Non-pigmented ciliary epithelial cell (primary cell): ENCODE results near the gene ZNF782.
"Not testable (repeated sequence)": the region's sequence is repeated elsewhere in the genome, so short reads cannot be mapped to it uniquely, and the experiment has no call there.

Experiments
- DNase-seq: peaks from one replicate; pipeline ENCODE4 v3.0.0-alpha.2; 2010; ENCODE audit warnings: low read depth

Gene ZNF782

DNA sequence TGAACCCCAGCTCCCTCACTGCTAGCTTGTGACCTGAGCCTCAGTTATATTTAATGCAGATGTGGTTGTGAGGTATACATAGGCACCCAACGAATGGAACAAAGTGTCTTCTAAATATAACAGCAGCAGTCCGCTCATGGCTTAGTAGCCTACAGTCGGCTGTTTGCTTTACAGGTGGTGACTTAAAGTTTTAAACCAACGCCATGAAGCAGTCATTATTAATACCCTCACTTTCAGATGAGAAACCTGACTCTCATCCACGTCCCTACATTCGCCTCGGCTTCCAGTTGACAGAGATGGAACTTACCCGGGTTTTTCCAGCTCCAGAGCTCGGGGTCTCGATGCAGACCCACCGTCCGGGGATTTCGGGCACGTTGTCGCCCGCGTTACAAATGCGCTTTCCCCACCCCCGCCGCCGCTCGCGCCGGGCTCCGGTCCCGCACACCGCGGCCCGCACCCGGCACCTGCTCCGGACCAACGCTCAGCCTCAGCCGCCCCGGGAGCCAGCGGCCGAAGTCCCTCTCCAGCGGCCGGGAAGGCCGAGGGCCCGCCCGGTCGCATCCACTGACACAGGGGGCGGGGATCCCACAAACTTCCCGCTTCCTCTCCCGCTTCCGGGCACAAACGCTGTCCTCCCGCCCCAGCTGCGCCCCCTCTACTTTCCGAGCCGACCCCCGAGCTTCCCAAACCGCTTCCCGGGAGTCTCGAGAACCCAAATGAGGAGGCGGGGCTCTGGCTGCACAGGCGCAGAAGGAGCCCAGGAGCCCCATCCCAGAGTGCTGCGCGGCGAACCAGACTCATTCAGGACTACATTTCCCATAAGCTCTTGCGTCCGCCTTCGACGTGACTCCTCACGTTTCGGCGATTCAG, at the start of gene ZNF782:
Gene ZNF782, minus strand, starts transcription at position 734 of the 870 bp plus-strand sequence. CDS start 2,553 bp downstream, outside the sequence.
- peak; percentile 72 for DNase-seq

DNA sequence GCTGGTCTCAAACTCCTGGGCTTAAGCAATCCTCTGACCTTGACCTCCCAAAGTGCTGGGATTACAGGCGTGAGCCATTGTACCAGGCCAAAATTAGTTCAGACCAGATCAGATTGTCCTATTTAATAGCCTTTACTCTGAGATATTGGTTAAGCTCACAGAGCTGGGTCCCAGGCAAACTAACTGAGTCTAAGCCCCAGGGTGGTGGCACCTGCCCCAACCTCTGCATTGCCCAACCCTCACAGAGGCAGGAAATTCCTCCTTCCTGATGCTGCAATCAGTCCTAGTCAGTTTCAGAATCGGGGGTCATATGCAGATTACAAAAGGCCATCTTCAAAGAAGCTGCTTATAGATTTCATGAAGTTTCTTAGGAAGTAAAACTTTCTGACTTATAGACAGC, 45.7 kb upstream of the ZNF782 start:
- DNase-seq = not testable (repeated sequence)

DNA sequence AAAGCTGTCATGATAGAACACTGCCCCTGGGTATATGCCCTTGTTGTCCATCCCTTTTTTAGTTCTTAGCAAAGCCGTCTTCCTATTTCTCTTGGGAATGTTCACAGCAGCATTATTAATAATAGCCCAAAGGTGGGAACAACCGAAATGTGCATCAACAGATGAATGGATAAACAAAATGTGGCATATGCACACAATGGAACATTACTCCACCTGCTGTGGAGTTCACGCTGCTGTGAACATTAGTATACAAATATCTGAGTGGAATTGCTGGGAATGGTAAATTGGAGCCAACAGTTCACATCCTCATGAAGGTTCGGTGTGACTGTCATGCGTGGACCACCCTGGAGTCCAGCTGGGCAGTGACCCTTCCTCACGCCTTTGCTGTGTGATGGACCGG, 37.8 kb upstream of the ZNF782 start:
- no peak for DNase-seq

DNA sequence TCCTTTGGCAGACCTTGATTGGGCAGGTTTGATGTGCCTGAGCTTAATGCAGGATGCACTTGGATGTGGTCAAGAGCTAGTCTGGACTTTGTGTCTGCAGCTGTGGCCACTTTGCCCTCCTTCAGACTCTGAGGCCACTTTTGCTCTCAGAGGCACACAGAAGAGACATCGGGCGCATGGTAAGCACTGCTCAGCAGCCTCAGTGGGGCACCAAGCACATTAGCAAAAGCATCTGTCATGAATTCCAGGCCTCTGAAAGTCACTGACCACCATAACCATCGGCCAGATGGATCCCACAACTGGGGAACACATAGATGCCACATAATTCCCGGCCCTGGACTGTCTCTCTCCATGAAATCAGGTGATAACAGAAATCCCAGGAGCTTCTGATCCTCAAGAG, 34.3 kb upstream of the ZNF782 start:
- DNase-seq = no peak

DNA sequence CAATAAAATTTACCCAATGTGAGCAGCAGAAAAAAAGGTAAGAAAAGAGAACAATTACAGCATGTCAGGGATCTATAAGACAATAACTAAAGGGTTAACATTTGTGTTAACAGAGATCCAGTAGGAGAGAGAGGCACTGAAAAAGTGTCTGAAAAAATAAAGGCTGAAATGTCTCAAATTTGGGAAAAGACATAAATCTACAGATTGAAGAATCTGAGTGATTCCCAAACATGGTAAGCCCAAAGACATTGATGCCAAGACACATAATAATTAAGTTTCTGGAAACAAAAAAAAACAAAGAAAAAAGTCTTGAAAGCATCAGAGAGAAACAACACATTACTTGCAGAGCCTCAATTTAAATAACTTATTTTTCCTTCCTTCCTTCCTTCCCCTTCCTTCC, 31.1 kb upstream of the ZNF782 start:
- DNase-seq = no peak

DNA sequence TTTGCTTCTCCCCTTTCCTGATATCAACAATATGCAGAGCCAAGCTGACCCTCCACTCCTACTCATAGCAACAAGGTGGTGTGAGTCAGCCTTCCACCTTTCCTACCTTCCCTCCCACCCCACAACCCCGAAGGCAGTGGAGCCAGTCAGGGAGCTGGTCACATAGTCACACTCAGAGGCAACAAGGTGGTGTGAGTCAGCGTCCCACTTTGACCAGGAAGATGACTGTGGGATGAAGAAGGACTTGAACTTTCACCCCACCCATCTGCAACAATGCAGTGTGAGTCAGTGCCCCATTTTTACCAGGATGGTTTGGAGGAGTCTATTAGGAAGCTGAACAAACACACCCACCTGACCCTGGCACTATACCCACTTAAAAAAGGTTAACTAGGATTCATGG, 30.1 kb upstream of the ZNF782 start:
- no peak for DNase-seq

DNA sequence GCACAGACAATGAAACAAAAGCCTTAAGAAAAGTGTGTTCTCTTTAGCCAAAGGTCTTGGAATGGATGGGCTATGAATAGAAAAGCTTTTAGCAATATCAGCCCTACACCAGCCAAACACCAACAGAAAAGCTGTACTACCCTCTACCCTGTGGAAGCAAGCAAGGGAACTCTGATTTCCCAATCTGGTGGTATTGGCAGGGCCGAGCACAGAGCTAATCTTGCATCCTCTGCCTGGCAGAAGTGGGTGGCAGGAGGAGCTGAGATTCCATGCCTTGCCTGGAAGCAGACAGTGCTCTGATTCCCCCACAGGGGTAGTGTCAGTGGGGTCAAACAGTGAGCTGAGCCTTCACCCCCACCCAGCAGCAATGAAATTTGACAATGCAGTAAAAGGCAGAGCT, 29.6 kb upstream of the ZNF782 start:
- DNase-seq = no peak

DNA sequence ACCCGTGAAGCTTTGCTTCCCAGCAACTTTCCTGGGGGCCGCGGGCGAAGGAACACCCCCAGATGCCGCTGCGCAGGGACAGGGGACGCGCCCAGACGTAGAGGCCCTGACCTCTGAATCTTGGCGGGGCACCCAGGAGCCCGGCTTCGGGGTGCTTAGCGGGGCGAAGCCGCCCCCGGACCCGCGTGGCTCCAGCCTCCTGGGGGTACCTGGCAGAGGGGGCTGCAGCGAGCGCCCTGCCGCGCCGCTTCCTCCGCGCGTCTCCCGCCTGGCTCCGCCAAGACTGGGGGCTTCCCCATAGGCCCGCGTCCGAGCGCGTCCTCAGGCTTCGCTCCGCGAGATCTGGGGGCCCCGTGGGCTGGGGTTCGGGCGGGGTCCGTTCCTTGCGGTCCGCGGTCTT, 23.0 kb upstream of the ZNF782 start:
- DNase-seq = no peak

DNA sequence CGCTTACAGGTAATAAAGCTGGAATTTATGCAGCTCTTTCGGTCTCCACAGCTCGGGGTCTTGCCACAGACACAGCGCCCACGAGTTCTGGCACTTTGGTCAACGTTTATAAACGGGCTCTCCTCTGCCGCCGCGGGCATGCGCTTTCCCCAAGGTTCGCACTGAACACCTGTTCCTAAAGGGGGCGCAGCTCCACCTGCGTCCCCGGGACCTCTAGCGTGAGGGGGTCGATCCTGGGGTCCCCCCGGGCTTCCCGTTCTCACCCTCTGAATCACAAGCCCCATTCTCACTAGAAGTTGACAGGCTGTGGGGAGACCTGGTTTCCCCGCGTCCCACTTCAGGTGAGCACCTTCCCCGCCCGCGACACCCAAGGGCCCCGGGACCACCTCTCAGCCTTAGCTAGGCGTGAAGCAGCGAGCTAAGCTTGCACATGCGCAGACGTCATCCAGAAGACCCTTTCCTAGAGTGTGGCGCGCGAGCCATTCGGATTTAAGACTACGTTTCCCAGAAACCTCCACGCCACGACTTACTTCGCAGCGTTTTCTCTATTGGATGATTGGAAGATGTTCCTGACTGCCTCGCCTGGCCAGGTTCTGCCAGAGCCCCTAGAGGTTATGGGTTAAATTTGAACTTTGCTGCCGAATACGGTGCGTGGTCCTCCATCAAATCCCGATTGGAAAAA, 21.3 kb upstream of the ZNF782 start:
- DNase-seq = no peak

DNA sequence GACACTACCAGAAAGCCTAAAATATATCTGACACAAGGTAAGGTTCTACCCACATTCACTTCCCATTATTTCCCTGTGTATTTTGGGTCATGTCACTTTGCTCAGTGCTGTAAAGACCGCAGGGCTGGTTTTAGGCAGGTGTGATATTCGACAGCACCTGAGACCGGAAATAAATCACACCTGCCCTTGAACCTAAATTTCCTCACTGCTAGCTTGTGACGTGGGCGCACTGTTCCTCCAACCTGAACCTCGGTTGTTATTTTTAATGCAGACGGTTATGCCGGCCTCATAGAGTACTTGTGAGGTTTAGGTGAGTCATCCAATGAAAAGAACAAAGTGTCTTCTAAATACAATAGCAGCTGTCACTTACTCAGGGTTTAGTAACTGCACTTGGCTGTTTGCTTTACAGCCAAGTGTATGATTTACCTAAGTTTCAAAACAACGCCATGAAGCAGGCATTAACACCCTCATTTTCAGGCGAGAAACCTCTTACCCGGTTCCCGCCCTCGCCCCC, 20.7 kb upstream of the ZNF782 start:
- DNase-seq = no peak

DNA sequence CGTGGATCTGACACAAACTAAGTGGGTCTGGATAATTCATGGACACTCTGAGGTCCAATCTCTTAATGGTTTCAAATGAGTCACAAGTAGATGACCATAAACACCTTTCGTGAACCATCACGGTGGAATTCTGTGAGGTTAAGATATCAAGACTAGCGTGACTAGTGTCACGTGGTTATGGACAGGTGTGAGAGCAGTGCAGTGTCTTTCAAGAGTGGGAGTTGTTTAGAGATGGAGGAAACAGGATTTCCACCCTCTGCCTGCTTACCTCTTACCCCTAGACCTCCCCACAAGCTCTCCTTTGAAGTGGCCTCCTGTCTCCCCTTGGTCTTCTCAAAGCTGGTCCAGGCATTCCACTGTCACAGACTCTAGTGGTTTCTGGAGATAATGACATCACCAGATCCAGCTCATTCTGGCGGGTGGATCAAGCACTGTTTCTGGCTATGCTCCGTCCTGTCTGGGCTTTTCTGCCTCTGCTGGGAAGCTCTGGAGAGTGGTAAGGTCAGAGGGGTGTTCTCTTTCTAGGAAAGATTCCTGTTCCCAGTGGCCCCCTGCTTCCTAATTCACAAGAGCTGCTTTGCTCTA, 20.0 kb upstream of the ZNF782 start:
- no peak for DNase-seq

DNA sequence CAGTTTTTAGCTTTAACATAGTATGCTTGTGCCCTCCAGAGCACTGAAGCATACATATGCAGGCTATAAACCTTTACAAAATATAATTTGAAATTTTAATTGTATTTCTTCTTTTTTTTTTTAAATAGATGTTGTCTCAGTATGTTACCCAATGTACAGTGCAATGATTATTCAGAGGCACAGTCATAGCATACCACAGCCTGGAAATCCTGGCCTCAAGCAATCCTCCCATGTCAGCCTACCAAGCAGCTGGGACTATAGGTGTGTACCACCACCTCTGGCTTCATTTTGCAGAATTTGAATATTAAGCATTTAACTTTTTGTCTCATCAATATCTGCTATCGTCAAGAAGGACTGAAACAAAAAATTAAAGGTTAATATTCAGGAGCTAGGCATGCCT, 16.9 kb upstream of the ZNF782 start:
- DNase-seq = no peak

DNA sequence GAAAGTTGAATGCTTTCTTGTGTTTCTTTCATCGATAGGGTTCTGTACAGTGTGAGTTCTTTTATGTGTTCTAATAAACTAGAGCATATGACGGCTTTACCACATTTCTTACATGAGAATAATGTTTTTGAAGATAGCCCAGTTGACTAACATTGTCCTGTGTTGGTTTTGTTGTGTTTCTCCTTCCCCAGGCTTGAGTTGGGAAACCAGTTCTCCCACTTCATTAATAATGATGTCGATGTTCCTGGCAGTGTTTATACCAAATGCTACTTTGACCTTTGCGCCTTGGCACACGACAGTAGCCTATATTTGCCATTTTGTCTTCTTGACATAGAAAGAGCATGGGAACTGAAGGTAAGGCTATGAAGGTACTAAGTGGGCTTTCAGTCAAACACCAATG, 14.4 kb upstream of the ZNF782 start:
- no peak for DNase-seq

DNA sequence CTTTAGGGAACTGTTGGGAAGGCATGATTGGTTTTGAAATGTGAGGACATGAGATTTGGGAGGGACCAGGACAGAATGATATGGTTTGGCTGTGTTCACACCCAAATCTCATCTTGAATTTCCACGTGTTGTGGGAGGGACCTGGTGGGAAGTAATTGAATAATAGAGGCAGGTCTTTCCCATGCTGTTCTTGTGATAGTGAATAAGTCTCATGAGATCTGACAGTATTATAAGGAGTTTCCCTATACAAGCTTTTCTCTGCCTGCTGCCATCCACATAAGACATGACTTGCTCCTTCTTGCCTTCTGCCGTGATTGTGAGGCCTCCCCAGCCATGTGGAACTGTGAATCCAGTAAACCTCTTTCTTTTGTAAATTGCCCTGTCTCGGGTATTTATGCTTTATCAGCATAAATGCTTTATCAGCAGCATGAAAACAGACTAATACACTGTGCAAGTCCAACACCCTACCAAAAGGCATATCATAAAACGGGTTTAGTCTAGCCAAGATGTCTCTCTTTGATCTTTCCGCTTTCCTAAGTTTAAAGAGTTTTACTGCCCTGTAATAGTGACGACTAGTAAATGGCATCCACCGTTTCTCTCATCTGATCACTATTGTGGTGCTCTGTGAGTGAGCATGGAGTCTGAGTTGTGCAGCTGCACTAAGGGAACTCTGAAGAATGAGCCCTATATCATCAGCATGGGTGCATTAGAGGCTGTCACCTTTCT, 12.9 kb upstream of the ZNF782 start:
- no peak for DNase-seq

DNA sequence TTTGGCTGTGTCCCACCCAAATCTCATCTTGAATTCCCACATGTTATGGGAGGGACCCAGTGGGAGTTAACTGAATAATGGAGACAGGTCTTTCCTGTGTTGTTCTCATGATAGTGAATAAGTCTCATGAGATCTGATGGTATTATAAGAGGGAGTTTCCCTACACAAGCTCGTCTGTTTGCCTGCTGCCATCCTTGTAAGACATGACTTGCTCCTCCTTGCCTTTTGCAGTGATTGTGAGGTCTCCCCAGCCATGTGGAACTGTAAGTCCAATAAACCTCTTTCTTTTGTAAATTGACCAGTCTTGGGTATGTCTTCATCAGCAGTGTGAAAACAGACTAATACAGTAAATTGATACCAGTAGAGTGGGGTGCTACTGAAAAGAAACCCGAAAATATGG, 10.9 kb upstream of the ZNF782 start:
- not testable (repeated sequence) for DNase-seq

DNA sequence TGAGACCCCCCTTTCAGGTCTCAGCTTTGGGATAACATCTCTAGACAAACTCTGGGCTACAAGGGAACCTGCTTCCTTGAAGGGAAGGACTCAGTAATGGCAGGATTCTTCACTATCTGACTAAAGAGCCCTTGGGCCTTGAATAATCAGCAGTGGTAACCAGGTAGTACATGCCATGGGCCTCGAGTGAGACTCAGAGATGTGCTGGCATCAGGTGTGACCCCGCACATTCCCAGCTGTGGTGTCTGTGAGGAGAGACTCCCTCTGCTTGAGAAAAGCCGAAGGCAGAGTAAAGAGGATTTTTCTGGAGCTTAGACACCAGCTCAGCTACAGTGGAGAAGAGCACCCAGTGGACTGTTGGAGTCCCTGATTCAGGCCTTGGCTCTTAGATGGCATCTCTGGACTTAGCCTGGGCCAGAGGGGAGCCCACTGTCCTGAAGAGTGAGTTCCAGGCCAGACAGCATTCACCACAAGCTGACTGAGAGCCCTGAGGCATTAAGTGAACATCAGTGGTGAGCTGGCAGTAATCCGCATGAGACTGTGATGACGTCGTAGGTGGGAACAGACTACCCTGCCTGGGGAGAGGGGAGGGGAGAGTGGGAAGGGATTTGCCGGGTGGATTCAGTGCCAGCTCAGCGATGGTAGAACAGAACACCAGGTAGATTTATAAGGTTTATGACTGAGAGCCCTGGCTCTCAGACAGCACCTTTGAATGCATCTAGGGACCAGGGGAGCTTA, 5.3 kb upstream of the ZNF782 start:
- DNase-seq = peak; percentile 66

DNA sequence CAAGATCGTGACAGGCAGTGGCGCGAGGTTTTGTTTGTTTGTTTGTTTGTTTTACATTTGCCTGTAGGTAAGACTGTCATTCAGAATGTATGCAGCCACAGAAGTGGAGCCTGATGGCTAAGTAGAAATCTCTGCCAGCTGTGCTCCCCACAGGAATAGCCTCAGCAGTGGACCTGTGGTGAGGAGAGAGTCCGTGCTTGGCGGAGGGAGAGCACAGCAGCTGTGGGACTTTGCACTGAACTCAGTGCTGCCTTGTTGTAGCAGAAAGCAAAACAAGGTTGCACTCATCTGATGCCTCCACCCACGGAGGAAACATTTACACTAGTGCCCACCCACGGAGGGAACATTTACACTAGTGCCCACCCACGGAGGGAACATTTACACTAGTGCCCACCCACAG, 4.4 kb upstream of the ZNF782 start:
- DNase-seq = no peak

DNA sequence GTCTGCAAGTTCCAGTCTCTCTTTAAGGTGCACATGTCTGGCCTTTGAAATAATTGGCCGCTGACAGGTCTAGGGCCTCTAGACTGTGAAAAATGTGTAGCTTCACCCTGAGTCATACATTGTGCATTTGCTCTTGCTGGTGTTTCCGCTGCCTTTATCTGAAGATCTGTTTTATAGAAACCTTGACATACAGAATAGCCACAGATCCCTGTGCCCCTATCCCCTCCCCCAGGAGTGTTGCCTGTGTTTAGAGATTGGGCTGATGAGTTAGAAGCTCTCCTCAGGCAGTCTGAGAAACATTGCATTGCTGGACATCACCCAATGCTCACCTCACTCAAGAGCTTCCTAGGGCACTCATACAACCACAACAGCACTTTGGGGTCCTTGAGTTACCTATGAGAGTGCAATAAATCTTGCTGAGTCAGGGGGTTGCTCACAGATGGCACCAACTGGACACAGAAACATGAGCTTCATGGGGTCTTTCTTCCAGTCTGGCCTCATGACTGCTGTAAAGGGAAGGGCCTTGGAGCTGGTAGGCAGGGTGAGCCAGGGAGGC, 3.8 kb upstream of the ZNF782 start:
- DNase-seq = peak; percentile 72

DNA sequence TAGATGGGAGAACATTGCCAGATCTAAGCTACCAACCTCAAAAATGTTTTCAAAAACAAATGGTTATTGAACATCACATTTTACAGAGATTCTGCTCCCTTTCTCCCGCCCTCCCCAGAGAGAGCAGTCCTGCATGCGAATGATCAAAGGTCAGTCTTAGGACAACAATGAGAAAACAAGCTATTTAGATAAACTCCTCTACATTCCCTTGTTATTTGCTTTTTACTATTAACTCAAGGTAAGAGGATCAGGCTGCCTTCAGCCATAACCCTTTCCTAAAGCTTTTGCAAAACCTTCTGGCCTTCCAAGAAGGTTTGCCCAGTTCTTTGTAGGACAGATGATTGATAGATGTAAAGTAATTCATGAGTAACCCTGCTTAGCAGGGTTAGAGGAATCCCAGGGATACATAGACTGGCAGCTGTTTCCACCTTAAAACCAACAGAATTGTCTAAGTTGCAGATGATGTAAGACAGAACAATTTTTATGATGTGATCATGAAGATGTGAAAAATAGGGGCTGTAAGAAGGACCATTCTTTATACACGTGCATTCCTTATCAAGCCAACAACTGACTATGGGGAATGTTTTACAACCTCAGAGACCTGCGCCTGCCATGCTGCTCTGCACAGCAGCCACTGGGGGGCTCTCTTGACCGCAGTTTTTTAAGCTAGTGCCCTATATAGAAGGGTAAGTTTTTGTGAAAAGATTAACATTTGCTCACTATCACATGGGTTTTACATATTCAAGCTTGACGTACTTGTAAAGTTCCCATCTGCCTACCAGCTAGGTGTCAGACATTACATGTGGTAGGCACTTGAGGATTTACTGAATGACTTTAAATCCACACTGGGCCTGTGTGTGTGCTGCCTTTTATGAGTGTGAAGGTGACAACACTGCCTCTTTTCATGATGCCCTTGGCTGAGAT, 2.3 kb upstream of the ZNF782 start:
- DNase-seq = no peak

DNA sequence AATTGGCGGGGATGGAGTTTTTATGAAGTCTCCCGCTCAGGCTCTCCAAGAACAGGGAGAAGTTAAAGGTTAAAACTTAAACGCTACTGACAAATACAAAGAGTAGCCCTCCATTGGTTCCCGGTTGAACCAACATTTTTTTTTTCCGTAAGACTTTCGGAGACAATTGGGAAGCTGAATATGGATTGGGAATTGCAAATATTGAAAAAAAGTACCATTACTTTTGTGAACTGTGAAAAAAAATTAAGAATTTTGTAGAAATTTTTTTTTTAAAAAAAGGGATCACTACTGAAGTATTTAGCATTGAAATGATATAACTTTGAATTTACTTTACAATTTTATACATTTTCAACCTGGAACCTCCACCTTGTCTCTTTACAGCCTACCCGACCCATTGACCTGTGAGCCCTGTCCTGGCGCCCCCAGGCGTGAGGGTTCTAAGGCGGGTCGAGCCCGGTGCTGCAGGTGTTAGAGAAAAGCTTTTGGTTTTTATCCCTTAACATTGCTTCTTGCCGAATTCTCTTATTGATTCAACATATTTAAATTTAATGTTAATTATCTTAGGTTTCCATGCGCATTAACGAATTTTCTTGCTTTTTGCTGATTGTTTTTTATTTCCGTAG, 448 bp upstream of the ZNF782 start:
- DNase-seq = no peak
